Measurements from ENCODE around the gene SEBOX. TPM values are rescaled to one million over a fixed set of nuclear protein-coding genes. Genes with fewer than 3 reads are reported as not detected.
"Not testable (repeated sequence)": the region's sequence is repeated elsewhere in the genome, so short reads cannot be mapped to it uniquely, and the experiment has no call there.

Gene SEBOX
- polyA plus RNA-seq, 5 donors, result not detected

- no peak for DNase-seq
Observed at GRCh38 chr17:28340374-28340773, 24.6 kb downstream of the SEBOX start.

- no peak for DNase-seq
Observed at GRCh38 chr17:28339431-28339830, 25.6 kb downstream of the SEBOX start.

DNA sequence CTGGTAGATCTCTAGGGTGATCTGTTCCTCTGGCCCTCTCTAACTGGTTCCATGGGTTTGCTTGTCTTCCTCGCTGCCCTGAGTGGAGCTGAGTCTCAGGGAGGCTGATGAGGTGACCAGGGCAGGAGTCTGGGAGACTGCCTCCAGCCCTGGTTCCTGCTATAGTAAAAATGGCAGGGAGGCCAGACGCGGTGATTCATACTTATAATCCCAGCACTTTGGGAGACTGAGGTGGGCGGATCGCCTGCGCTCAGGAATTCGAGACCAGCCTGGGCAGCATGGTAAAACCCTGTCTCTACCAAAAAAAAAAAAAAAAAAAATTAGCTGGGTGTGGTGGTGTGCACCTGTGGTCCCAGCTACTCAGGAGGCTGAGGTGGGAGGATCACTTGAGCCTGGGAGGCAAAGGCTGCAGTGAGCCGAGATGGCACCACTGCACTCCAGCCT lies 26.2 kb downstream of the SEBOX start:
- not testable (repeated sequence) for DNase-seq

GRCh38 chr17:28338056-28338768 lies 26.8 kb downstream of the SEBOX start:
- no peak for DNase-seq

DNA sequence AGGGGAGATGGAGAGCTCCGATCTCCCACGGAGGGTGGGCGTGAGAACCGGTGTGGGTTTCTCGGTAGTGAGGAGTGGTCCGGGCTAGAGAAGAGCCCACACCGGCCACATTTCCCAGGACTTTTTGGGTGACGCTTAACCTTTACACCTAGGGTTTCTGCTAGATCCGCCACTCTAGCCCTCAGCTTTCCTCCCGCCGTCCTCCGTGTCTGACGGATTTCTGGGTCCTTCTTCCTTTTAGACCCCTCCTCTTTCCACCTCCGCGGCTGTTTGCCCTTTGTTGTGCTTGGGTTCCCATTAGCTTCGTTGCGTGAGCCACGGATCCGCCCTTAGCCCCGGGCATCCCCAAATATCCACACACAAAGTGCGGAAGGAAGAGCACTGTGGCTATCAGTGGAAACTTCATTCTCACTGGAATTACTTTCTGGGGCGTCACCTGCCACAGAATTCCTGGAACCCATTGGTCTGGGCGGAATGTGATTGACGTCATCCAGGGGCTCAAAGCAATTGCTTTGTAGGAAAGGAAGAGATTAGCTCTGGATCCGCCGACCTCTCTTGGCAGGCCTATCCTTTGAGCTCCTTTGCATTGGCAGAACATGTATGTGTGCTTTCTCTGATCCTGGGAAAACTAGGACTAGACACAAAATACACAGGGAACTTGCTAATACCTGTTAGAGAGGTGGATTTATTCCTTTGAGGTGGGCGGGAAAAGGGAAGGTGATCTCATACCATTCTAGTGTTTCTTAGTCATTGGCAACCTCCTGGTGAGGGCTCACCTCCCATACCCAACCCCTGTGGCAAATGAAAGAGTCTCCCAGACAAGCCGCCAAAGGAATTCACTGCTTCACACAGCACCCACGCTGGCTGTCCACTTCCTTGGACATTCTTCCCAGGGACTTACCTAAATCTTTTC lies 28.8 kb downstream of the SEBOX start:
- peak; percentile 49 to 56 for DNase-seq

DNA sequence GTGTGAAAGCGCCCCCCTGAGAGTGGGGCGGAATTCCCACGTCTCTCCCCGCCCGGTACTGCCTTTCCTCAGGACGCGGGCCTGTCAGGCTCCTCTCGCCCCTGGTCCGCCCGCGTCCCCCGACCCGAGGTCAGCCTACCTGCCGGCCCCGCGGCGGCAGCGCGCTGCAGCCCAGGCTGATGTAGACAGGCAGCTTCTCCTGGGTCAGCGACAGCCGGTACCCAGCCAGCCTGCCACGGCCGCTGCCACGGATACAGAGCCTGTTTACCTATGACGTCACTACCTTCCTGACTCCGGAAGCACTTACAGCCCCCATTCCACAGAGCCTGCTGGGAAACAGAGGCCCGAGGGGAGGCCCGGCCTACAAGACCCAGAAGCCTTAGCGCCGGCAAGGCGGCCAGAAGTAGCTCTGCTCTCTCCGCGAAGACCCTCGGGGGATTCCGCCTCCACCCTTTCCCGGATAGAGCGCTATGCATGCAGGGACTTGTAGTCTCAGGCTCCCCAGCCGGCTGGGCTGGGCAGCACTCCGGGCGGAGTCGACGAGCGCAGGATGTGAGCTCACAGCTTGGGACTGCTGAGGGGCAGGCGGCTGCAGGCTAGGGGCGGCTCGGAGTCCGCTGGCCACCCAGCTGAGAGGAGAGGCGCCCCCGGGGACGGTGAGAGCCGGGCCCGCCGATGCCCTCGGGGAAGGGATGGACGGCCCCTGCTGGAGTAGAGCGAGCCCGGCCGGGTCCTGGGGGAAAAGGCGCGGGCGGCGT lies 29.6 kb downstream of the SEBOX start, which contains the start of the genes IFT20 and TNFAIP1:
Gene IFT20 (minus strand): TSS at position 272 of the 758 bp plus-strand sequence. CDS start 3,487 bp downstream, outside the sequence.
Gene TNFAIP1 (plus strand): TSS at position 561 of the 758 bp plus-strand sequence. CDS start 3,761 bp downstream, outside the sequence.
- peak; percentile 99 for DNase-seq

- DNase-seq, result no peak
Observed at GRCh38 chr17:28334666-28335200, 30.3 kb downstream of the SEBOX start.

DNA sequence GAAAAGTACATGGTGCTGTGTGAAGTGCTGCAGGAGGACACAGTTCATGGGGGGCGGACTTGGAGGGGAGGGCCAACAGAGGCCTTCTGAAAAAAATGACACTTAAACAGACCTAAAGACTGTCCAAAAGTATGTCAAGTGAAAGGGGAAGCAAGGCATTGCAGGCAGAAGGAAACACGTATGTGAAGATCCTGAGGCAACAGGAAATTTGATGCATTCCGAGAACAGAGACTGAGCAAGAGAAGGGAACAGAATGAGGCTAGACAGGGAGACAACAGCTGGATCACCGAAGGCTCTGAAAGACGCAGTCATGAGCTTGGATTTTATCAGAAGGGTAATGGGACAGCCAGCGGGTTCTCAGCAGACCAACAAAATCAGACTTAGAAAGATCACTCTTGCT lies 30.8 kb downstream of the SEBOX start:
- DNase-seq, result no peak

DNA sequence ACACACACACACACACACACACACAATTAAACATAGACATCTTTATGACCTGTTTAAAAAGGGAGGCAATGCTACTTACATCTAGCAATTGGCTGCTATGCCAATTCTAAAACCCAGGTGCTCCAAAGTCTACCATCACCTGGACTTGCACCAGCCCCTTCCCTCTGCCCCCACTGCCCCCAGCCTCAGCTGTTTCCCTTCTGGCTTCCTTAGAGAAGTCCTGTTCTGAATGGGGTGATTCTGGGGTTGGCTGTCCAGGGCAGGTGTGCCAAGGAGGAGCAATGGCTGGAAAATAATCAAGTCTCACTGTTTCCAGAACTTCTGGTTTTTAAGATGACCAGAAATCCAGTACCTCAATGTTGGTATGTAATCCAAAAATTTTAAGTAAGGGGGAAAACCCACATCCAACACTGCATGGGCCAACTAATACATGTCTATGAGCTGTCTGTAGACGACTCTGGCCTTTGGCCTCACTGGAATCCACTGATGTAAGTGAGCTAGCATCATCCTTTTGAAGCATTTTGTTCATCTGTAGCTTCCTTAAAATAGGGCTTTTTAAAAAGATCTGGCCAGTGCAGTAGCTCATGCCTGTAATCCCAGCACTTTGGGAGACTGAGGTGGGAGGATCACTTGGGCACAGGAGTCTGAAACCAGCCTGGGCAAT lies 31.8 kb downstream of the SEBOX start:
- no peak for DNase-seq

DNA sequence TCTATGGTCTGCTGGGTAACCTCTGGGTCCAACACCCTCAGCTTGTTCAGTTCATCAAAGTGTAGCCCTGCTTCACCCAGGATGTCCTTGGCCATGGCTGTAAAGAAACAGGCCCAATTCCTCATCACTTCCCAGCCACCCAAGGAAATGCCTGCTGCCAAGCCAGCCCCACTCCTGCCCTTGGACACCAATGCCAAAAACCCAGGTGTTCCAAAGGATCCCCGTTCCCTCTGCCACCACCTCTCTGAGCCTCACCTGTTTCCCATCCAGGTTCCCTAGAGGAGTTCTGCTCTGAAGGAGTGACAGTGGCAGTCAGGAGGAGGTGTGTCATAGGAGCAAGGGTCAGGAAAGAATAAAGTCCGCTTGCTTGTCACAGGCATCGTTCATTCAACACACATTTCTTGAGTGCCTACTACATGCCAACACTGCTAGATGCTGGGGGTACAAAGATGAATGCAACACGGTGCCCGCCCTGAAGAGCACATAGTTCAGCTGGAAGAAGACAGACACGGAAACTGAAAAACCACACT lies 33.0 kb downstream of the SEBOX start:
- DNase-seq, result no peak

DNA sequence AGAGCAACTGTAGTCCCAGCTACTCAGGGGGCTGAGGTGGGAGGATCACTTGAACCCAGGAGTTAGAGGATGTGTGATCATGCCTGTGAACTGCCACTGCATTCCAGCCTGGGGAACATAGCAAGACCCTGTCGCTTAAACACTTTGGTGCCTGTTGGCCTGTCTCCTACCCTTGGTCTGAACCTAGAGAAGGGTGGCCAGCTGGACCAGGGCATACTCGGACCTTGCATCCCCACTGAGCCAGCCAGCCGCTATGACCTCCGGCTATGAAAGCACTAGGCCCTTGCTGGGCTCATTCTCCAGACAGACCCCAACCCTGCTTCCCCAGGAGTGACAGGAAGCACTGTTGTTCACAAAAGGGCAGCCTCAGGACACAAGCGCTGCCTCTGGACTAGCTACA lies 34.3 kb downstream of the SEBOX start:
- no peak for DNase-seq

- DNase-seq, result no peak
Observed at GRCh38 chr17:28328325-28328724, 36.7 kb downstream of the SEBOX start.

DNA sequence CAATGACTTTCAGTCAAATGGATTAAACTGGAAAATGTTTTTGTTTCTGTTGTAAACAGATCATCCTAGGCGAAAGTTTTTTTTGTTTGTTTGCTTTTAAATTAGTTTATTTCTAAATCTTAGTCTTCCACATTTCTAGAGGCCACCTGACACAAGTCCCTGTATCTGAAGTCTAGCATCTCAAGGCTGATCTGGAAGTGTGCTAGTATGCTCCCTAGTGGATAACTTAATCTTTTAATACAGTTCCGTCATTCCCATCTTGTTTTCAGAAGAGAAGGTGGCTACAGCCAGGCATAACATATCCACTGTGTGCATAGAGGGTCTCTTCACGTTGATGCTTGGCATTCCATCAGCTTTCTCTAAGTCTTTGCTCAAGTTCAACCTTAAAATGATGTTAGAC lies 37.3 kb downstream of the SEBOX start:
- DNase-seq, result no peak

DNA sequence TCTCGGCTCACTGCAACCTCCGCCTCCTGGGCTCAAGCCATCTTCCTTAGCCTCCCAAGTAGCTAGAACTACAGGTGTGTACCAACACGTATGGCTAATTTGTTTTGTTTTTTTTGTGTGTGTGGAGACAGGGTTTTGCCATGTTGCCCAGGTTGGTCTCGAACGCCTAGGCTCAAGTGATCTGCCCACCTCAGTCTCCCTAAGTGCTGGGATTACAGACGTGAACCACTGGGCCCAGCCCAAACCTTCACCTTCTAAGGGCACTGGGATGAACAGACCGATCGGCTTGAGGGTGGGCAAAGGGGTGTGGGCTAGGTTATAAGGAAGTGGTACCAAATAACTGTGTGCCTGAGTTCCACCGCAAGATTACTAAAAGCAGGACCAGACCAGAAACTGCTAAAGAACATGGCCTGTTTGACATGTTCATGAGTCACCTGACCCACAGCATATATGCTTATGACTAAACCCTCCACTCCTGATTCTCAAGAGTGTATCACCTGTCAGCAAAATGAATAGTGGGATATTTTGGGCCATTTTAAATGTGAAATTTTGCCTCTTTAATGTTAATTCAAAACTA lies 37.9 kb downstream of the SEBOX start:
- no peak for DNase-seq

DNA sequence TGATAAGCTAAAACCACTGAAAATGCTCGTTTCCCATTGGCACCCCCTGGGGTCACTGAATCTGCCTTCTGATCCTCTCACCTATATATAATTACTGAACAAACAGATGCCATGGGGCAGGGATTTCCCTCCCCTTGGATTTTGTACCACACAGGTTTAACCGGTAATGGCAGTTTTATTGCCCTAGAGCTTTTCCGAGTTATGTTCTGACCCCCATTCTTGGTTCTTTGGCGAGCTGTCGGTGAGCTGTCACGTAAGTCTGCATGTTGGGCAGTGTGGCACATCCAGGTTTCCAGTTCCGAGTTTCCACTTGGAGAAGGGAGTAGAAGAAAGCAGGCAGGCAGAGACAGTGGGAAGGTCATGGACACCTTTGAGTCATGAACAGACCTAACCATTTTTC lies 38.9 kb downstream of the SEBOX start:
- no peak for DNase-seq

GRCh38 chr17:28325211-28325610 lies 39.8 kb downstream of the SEBOX start:
- no peak for DNase-seq

- no peak for DNase-seq
Observed at GRCh38 chr17:28324781-28325180, 40.2 kb downstream of the SEBOX start.

DNA sequence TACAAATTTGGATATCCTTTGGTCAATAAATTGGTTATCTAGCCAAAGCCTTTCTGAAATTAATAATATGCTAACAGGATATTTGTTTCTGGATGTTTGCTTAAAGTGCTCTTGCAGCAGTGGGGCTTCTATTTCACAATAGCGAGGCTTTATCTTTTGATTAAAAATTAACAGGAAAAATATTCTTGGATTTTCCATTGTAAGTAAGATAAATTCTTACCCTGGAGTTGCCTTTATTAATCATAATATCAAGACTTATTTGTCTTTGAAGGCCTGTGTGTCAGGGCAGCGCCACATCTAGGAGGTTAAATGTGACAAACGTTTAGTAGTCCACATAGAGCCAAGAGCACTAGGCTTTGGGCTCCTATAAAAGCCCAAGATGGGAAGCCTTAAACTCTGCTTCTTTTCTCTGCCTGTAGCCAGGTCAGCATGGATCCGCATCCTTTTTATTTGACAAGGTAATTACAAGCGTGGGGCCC lies 40.7 kb downstream of the SEBOX start:
- DNase-seq, result no peak

DNA sequence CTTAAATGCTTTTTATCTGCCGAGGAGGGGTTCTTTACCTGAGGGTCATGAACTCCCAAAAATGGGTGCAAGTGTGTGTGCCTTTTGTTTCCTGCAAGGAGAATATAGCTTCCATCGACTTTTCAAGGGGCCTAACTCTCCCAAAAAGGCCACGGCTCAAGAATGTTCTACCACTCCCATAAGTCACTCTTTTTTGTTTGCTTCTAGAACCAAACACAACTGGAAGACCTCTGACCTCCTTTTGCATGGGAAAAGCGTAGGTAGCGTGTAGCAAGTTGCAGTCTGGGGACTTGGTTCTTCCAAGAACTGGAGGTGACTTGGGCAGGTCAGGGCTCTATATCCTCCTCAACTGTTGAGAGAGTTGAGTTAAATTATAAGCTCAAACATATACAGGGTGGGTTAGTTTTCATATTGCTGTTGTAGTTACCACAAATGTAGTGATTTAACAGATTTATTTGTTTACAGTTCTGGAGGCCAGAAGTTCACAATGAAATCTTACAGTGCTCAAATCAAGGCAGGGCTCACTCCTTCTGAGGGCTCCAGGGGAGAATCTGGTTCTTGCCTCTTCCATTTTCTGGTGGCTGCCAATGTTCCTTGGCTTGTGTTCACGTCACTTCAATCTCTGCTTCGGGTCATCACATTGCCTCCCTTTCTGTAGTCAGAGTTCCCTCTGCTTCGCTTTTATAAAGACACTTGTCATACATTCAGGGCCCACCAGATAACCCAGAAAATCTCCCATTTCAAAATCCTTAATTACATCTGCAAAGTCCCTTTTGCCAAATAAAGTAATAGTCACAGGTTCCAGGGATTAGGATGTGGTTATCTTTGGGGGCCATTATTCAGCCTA lies 44.6 kb downstream of the SEBOX start:
- no peak for DNase-seq

Measured in right lung (tissue), 5 donors.